Activated gamma-delta T cell treated with Interleukin-2 at 50 U/mL for 16 hours (primary cell): Measurements from ENCODE around the gene STRA6.

Experiments used
- DNase-seq: peaks from one replicate; pipeline ENCODE4 v3.0.0-alpha.2; 2020

The STRA6 gene

DNA sequence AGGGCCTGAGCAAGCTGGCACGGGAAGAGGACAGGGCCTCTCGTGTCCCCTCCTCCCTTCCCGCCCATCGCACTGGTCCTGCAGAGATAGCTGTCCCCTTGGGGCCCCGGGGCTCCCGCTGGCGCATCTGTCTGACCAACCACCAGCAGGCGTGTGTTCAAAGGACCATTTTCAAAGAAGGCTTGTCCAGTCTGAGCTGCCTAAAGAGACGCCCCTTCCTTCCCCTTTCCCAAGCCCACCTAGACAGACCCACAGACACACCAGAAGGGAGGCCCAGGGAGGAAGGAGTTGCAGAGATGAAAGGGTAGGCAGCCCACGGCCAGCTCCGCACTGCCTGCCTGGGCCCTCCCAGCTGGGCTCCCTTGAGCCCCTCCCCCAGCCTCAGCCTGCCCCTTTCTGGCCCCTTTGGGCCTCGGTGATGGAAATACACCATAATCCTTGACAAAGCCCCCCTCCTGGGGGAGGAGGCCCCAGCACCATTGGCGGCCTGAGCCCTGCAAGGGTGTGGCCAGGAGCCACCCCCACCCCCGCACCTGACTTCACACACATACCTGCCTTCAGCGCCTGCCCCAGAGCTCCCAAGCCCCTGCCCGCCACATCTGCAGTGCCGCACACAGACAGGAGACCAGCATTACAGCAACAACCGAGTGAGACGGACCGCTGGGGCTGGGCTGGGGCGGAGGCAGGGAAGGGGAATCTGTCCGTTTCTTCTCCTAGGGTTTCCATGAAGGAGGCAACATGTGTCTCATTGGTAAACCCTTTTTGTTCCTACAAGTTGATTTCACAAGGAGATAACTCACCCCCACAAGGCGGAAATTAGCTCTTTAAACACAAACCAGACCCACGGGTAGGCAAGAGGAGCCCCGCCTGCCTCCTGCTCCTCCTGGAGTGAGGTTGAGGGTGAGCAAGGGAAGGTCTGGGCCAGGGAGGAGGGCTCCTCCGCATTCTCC lies at the start of gene STRA6:
Gene STRA6, minus strand, starts transcription at position 336 of the 950 bp plus-strand sequence. CDS start 520 bp downstream, outside the sequence.
- DNase-seq = no peak

- DNase-seq = no peak
These were observed 49.7 kb upstream of the STRA6 start for GRCh38 chr15:74252291-74252690.

DNA sequence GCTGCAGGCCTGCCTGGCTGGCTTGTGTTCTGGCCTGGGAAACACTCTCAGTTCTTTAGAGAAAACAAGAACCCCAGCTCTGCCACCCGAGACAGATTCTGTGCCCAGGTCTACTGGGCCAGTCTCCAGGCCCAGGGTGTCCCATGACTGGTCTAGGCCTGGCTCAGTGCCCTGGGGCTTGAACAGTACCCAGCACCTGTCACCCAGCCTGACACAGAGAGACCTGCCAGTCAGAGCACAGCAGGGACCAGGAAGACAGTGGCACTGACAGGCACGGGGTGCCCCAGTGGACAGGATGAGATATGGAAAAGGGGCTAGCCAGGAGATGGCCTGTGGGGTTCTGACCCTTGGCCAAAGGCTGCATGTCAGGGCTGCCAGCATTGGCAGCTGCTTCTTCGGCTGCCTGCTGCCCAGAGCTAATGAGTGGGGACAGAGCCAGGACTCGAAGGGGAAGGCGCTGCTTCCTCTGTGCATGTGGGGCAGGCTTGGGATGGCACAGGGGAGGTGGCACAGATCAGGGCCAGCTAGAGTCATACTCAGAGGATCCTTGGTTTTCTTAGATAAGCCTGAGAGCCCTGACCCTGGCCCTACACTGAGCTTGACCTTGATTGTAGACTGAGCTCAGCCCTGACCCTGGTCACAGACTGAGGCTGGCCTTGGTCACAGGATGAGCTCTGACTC lies 48.7 kb upstream of the STRA6 start:
- no peak for DNase-seq

DNA sequence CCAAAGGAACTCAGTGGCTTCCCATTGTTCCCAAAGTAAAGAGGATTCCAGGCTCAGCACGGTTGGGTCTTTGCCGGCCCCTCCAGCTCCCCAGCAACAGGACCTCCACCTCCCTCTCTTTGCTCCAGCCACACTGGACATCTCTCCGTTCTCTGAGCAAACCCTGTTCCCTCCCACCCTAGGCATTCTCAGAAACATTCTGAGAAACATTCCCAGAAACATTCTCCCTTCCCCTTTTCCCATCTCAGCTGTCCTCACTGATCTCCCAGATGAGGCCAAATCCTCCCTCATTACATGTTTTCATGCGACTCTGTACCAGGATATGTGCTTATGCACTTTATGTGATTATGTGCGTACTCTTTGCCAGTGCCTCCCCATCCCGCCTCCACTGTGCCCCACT lies 47.7 kb upstream of the STRA6 start:
- DNase-seq = no peak

GRCh38 chr15:74245342-74245931 lies 42.9 kb upstream of the STRA6 start:
- DNase-seq = no peak

GRCh38 chr15:74244822-74245341 lies 42.3 kb upstream of the STRA6 start:
- no peak for DNase-seq

DNA sequence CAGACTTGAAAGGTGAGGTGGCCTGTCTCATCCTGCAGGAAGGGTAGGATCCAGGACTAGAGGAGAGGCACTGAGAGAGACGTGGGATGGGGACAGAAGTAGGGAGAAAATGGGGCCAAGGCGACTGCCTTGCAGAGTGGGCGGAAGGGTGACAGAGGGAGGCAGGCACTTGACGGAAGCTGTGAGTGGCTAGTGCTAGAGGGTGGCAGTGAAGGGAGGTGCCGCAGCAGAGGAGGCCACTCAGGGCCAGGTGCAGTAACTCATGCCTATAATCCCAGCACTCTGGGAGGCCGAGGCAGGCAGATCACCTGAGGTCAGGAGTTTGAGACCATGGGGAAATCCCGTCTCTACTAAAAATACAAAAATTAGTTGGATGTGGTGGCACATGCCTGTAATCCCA lies 40.8 kb upstream of the STRA6 start:
- DNase-seq = no peak

DNA sequence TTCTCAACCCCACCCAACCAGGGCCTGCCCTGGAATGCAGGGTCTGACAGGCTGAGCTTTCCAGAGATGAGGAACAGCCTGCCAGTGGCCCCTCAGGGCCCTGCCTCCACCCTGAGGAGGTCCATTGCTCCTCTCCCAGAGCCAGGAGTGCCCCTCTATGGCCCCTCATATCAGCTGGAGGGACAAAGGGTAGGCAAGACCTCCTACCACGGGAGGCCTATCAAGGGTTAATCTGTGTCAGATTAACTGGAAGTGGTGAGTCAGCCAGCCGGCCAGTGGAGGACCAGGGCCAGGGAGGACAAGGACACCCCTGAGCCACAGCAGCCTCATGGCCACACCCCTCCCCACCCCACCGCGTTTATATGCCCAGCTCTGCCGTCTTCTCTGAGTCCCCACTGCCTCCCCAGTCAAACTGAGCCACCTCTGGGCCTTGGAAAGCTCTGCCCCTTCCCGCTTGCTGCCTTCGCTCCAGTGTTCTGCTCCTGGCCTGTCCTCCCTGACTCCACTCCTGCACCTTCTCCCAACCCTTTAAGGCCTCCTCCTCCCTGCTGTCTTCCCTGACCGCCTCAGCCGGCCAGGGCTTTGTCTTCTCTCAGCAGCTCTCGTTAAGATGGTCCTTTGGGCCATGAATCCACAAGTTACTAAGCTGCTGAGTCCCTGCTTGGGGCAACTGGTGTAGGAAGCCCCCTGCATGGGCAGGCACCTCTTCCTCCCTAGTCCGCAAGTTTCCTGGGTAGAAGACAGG lies 40.0 kb upstream of the STRA6 start:
- no peak for DNase-seq

DNA sequence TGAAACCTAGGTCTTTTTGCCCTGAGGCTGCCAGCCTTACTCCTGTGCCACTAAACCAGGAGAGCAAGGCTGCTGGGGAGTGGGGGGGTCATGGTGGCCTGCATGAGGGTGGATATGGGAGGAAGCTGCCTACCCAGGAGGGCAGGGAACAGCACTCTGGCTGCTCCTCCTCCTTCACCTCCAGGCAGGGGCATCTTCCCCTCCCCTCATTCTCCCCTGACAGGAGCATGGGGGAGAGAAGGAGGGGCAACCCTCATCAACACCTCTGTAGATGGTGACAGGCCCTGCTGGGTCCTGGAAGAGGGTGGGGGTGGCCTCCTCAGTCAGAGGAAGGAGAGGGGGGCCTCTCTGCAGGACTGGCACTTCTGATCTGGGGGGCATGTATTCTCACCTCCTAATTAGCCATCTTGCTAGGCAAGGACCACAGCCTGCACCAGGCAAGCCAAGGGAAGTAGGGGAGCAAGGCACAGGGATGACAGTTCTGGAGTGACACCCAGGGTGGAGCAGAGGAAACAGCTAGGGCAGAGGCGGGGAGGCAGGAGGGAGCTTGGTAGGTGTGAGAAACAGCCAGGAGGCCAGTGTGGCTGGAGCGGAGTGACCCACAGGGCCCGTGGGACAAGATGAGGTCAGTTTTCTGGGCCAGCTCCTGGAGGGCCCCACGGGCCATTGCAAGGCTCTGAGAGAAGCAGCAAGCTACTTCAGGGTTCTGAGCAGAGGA lies 38.5 kb upstream of the STRA6 start:
- DNase-seq = no peak

DNA sequence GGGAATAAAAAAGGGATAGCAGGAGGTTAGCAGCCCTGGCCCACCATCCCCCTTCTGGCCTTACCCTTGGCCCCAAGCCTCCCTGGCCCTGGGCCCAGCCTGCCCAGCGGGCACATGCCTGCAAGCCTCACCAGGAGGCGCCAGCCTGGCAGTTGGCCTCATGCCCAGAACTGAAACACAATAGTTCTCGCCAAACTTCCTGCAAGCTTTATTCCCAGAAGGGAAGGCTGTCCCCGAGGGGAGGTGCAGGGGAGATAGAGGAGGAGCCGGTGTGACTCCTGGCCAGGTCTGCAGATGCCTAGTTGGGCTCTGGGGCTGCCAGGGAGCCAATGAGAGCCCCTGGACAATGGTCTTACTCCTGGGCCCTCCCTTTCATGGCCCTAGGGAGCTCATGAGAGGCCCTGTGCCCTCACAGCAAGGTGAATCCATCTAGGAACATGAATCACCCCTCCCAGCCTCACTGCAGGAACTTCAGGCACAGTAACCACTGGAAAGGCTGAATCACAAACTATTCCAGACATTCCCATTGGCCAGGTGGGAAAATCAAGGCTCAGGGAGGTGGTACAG lies 37.5 kb upstream of the STRA6 start:
- no peak for DNase-seq

DNA sequence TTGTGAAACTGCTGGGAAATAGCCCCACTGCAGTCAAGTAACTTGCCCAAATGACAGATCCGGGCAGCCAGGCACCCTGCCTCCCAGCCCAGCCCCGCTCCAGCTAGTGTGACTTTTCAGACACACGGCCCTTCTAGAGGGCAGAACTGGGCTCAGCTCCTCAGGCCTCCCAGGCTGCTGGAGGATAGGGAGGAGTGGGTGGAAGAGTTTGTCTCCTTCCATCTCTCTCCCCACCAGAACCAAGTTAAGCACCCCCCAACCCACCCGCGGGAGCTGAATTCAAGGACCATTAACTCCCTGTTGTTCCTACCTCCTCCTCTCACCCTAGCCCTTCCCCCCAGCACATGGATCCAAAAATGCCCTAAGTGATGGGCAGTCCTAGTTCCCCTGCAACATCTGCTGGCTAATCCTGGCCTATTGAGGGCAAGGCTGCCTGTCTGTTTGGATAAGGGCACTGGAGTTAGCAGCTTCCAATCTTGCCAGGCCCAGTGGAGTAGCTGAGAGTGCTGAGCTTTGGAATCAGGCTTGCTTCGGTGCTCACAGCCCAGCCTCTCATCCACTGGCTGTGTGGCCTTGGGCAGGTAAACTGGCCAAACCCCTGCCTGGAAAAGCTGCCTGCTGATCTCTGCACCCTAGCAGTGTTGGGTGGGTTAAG lies 36.6 kb upstream of the STRA6 start:
- DNase-seq = no peak

GRCh38 chr15:74235962-74236361 lies 33.4 kb upstream of the STRA6 start, which contains the start of gene CCDC33:
Gene CCDC33 (plus strand): TSS chr15:74236326. CDS start chr15:74236720, 394 bp downstream.
- no peak for DNase-seq

- no peak for DNase-seq
These were observed 31.9 kb upstream of the STRA6 start for GRCh38 chr15:74234598-74234875.

DNA sequence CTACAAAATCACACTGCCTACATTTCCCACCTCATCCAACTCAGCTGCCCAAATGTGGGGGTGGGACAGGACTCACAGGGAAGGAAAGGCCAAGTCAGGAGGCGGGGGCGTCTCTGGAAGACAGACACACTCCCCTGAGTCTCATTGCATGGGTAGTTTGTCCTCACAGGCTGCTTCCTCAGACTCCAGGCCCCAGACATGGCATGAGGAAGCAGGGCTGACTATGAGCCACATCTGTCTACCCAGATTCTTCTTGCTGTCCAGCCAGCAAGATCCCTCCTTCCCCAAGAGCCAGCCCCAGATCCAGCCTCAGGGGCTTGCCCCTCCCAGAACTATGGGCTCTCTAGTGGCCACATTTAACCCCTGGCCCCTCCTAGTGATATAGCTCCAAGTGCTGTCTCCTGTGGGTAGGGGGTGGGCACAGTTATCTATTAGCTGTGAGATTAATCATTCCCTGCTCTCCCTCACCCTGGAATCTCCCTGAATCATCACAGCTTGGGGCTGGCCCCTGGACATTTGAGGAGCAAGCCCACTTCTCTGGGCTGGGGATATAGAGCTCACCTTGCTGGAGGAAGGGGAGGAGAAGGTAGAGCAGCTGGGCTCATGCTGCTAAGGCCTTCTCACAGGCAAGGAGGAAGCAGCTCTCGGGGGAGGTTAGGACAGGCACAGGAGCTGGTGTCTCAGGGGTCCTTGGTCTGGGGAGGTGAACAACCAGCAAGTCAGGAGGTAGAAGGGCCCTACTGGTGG lies 31.4 kb upstream of the STRA6 start:
- no peak for DNase-seq

DNA sequence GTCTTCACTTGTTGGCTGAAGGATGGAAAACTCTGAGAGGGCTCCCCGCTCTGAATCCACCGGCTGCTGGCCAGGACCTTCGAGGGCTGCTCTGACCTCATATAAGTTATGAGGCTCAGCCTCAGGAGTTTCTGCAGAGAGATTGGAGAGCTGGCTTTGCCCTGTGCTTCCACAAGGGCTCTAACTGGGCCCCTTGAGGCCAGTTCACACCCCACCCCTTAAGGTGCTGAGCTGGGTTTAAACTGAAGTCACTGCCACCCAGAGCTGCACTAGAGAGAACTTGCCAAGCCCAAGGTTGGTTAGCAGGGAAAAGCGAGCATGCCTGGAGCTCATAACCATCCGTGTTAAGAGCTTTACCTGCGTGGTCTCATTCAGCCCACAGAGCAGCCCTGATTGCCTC lies 30.8 kb upstream of the STRA6 start:
- no peak for DNase-seq

DNA sequence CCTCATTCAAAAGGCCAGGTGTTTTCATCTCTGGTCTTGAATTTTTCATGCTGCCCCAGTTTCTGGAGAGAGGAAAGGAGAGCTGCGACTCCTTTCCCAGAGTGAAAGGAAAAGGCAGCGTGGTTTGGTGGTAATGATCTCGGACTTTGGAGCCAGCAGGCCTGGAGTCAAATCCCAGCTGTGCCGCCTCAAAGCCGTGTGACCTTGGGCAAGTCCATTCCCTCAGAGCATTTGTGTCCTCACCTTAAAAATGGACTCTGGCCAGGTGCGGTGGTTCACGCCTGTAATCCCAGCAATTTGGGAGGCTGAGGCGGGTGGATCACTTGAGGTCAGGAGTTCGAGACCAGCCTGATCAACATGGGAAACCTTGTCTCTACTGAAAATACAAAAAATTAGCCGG lies 28.9 kb upstream of the STRA6 start:
- DNase-seq = no peak

- no peak for DNase-seq
These were observed 27.1 kb upstream of the STRA6 start for GRCh38 chr15:74229686-74230085.

GRCh38 chr15:74228723-74229081 lies 26.1 kb upstream of the STRA6 start:
- no peak for DNase-seq

GRCh38 chr15:74227968-74228722 lies 25.6 kb upstream of the STRA6 start:
- DNase-seq = no peak
